NCI-H2029 treated with DMSO at 0.1 percent for 48 hours (cell line): ENCODE data around the gene SLC33A1.
"Not testable (repeated sequence)": the region's sequence is repeated elsewhere in the genome, so short reads cannot be mapped to it uniquely, and the experiment has no call there.

Experiments used
- DNase-seq: peaks from one replicate; lab custom pipeline; 2025; lab: John Stamatoyannopoulos, UW

The SLC33A1 gene

DNA sequence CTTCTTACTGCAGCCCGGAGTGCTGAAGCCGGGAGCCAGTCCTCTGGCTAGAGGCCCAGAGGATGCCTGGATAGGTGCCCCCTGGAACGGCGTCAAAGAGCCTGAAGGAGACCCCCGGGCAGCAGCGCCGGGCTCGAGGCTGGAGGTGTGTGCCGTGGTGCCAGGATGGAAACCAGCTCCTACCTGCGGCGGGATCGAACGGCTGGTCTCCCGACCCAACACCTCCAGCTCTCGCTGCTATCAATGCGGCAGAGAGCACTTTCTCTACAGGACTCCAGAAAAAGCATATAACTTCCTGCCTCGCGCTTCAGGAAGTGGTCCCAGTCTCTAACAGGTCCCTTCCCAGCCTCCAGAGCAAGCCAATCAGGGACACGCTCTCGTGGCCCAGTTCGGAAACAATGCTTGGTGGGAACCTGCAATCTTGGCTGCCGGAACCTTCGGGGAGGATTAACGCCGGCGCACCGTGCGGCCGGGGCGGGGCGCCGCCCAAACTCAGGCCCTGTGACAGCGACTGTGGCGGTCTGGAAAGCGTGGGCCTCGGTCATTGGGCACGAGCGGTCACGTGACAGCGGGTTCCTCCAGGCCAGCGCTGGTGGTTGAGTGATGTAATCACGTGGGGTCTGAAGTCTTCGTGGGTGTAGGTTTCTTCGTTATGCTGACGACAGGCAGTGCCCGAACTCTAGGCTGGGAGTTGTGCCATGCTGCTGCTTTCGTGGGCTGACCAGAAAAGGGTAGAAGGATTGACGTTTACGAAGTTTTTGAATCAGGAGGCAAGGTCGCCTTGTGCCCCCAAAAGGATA lies at the start of gene SLC33A1:
Gene SLC33A1, minus strand, starts transcription at position 287 of the 800 bp plus-strand sequence. CDS start 430 bp downstream, outside the sequence.
- peak; percentile 95 for DNase-seq

GRCh38 chr3:155895379-155895900 lies 41.2 kb upstream of the SLC33A1 start:
- DNase-seq, result no peak

DNA sequence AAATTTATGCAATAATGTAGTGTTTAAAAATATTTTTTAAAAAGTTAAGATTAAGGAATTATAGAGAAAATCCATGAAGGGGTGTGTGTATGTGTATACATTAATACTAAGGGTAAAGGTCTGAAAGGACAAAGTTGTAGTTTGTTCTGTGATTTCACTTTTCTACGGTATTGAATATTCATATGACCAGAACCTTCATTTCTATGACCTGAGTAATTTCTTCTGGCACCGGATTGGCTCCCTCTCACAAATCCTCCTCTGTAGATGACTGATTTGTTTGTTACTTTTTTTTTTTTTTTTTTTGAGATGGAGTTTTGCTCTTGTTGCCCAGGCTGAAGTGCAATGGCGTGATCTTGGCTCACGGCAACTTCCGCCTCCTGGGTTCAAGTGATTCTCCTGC lies 37.1 kb upstream of the SLC33A1 start:
- no peak for DNase-seq

DNA sequence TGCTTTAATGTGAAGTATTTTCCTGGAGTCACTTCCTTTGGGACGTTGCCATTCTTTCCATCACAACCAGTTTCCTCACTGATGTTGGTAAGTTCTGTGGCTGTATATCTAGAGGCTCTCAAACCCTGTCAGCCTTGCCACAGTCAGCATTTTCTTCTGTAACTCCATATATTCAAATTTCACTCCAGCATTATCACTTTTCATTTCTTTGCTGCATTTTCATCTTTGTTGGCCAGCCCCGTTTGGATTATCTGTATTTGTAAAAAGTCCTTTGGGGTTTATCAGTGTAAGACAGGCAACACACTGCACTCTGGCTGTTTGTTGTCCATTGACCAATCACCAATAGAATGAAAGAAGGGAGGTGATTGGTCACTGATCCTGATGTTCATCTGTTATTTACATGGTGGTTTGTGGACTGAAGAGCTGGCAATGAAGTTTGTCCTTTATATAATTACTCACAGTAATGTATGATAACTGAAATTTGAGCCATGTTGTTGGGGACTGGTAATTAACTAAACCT lies 36.5 kb upstream of the SLC33A1 start:
- no peak for DNase-seq

- DNase-seq, result no peak
These were observed 35.7 kb upstream of the SLC33A1 start for GRCh38 chr3:155889952-155890351.

- no peak for DNase-seq
These were observed 35.0 kb upstream of the SLC33A1 start for GRCh38 chr3:155889212-155889611.

GRCh38 chr3:155886915-155887314 lies 32.7 kb upstream of the SLC33A1 start:
- no peak for DNase-seq

GRCh38 chr3:155886348-155886747 lies 32.1 kb upstream of the SLC33A1 start:
- not testable (repeated sequence) for DNase-seq

- no peak for DNase-seq
These were observed 31.1 kb upstream of the SLC33A1 start for GRCh38 chr3:155885292-155885691.

- no peak for DNase-seq
These were observed 30.1 kb upstream of the SLC33A1 start for GRCh38 chr3:155884292-155884691.

GRCh38 chr3:155880286-155880685 lies 26.1 kb upstream of the SLC33A1 start:
- no peak for DNase-seq

- no peak for DNase-seq
These were observed 22.3 kb upstream of the SLC33A1 start for GRCh38 chr3:155876503-155876902.

DNA sequence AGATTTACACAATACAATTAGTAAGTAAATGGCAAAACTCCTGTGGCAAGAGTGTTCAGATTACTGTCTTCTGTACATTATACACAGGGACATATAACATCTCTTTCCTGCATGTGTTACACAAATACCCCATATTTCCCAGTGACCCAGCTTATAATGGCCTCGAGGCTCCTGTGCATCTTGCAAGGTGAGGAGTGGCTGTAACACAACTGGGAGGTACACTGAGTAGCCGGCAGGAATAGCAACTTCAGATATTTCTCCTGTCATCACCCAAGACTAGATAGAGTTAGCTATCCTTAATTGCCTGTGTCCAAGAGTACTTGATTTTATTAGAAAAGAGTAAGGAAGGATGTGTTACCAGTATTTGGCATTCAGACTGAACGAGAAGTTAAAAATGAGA lies 21.8 kb upstream of the SLC33A1 start:
- DNase-seq, result no peak

DNA sequence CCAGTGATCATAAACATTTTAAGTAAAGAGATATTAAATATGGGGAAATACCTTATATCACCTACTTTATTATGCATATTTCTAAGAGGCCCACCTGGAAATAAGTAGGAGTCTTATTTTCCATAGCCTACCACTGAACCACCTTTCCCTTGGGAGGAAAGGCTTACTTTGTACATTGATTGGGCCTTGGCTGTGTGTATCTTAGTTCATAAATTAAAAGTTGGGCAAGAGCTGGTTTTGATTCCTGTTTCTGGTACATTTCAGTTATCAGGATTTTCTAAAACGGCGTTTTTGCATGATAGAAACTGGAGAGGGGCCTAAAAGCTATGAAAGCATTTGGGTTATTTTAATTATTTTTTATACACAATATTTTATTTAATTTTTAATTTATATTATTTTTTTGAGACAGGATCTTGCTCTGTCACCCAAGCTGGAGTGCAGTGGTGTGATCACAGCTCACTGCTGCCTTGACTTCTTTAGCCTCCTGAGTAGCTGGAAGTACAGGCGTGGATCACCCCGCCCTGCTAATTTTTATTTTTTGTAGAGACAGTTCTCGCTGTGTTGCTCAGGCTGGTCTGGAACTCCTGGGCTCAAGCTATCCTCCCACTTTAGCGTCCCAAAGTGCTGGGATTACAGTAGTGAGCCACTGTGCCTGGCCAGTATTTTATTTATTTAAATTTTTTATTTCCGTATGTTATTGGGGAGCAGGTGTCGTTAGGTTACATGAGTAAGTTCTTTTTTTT lies 18.8 kb upstream of the SLC33A1 start:
- no peak for DNase-seq

DNA sequence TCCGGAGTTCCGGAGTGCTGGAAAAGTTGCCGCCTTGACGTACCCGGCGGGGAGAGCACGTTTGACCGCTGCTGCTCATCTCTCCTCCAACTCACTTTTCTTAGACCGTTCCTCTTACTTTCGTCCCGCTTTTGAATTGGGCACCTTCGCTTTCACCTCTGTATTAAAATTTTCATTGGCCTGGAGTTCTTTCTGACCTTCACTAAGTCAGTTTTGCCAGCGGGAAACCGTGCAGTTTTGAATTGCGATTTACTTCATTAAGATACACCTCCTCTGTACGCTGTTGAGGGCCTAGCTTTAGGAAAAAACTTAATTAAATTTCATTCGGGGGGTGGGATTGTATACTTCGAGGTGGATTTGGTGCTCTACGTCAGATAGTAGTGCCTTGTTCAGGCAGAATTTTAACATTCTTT lies 17.5 kb upstream of the SLC33A1 start:
- no peak for DNase-seq

- no peak for DNase-seq
These were observed 16.9 kb upstream of the SLC33A1 start for GRCh38 chr3:155870945-155871745.

- DNase-seq, result peak; percentile 81
These were observed 16.1 kb upstream of the SLC33A1 start, which contains the start of gene GMPS for GRCh38 chr3:155870133-155870944. TSS of gene GMPS (plus strand) at chr3:155870650. CDS start at chr3:155870871, 221 bp downstream.

DNA sequence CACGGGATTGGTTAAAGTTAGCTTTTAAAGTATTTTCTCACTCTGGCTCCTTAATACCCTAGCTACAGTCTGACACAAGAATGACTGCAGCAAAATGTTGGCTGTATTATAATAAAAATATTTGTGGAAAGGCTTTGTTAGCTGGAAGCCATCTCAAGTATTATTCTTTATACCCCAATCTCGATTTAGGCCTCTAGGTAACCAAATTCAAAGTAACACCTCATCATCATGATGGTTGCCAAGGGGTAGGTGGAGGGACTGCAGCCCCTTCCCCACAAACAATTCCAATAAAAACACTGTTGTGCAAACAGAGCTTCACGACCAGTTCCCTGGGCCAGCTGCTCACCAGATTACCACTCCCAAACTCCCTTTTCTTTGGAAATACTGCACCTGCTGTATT lies 15.5 kb upstream of the SLC33A1 start:
- no peak for DNase-seq

DNA sequence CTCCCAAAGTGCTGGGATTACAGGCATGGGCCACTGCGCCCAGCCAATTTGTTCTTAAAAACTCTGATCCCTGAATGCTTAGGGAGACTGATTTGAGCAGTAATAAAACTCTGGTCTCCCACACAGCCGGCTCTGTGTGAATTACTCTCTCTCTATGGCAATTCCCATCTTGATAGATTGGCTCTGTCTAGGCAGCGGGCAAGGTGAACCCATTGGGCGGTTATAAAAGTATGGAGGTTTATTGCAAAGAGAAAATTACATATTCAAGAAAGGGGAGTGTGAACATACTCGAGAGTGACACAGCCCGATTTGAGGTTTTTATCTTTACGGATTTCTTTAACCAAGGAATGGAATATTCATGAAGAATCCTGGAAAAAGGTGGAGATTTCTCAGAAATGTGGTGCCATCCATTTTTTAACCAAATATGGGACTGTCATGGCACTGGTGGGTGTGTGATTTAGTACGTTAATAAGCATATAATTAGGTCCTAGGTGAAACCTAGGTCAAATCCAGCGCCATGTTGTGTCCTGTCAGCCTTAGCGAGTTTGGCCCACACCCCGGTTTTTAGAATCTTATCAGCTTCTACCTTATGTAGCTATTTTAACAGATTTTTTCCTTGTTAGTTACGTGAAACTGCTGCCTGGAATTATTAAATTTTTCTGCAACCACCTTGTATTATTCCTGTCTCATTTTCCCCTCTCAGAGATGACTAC lies 9.0 kb upstream of the SLC33A1 start:
- no peak for DNase-seq

- DNase-seq, result not testable (repeated sequence)
These were observed 8.2 kb upstream of the SLC33A1 start for GRCh38 chr3:155862290-155862982.
